Naive B cell (primary cell): Measurements from ENCODE around the gene HOXD9. TPM values are rescaled to one million over a fixed set of nuclear protein-coding genes. Genes with fewer than 3 reads are reported as not detected.

Experiments used
- ATAC-seq, 2 donors: fragments of 150-1000 bp; cut with Tn5 transposase; 2 replicates each; pipeline ENCODE4 v1.10.0; 2021; ENCODE audit warnings: low read depth in 2 of 2, mild to moderate bottlenecking in 2 of 2, moderate library complexity in 2 of 2
- DNase-seq: peaks from one replicate; pipeline ENCODE4 v3.0.0; 2022
- H3K27ac Mint-ChIP-seq, 6 donors: one replicate each; pipeline ENCODE4 v1.8.0; 2020 to 2022; ENCODE audit warnings: mild to moderate bottlenecking in 6 of 6, mixed read lengths in 6 of 6, moderate library complexity in 5 of 6, inconsistent platforms in 2 of 6
- H3K27me3 Mint-ChIP-seq, 3 donors: one replicate each; pipeline ENCODE4 v1.8.0; 2021 to 2022; ENCODE audit warnings: mixed read lengths in 3 of 3, mild to moderate bottlenecking in 1 of 3
- H3K36me3 Mint-ChIP-seq, 2 donors: one replicate each; pipeline ENCODE4 v1.8.0; 2020 to 2022; ENCODE audit warnings: mixed read lengths in 2 of 2, inconsistent platforms in 1 of 2, mild to moderate bottlenecking in 1 of 2
- H3K4me1 Mint-ChIP-seq, 3 donors: one replicate each; pipeline ENCODE4 v1.8.0; 2020 to 2022; ENCODE audit warnings: mixed read lengths in 3 of 3, inconsistent platforms in 1 of 3, mild to moderate bottlenecking in 1 of 3, moderate library complexity in 1 of 3
- H3K4me3 Mint-ChIP-seq, 8 donors: one replicate each; pipeline ENCODE4 v1.8.0; 2020 to 2022; ENCODE audit warnings: mild to moderate bottlenecking in 8 of 8, mixed read lengths in 8 of 8, moderate library complexity in 8 of 8, inconsistent platforms in 2 of 8
- H3K9me3 Mint-ChIP-seq, 7 donors: one replicate each; pipeline ENCODE4 v1.8.0; 2020 to 2022; ENCODE audit warnings: mixed read lengths in 7 of 7, mild to moderate bottlenecking in 5 of 7, inconsistent platforms in 2 of 7, moderate library complexity in 1 of 7
- polyA plus RNA-seq, 6 donors: library from polyadenylated mRNA; unstranded; fragments of 300-500 nt; fragmentation: Illumina TruSeq; gene quantifications; one replicate each; pipeline ENCODE4 v1.2.3, GENCODE V29; 2021; ENCODE audit warnings: low read depth in 6 of 6

The HOXD9 gene
- polyA plus RNA-seq, 6 donors from 2014 or later = not detected

- H3K27me3 Mint-ChIP-seq = peaks cover 63 to 83% (median 78%) of the 10 kb centered on the region in 3 donors
- ATAC-seq (no peak), DNase-seq (no peak)
- peaks cover 0 to 17% of the 10 kb centered on the region in 2 donors for H3K36me3 Mint-ChIP-seq
- peaks cover 19 to 28% (median 24%) of the 10 kb centered on the region in 3 donors for H3K4me1 Mint-ChIP-seq
- peak overlapping the region in 4 of 8 donors; percentile 15 to 54 (median 16) for H3K4me3 Mint-ChIP-seq
- peak overlapping the region in 3 of 6 donors; percentile 28 to 47 (median 36) for H3K27ac Mint-ChIP-seq
- peaks cover 0 to 23% (median 6%) of the 10 kb centered on the region in 7 donors for H3K9me3 Mint-ChIP-seq
Observed at GRCh38 chr2:176103742-176104315, 18.7 kb upstream of the HOXD9 start.

GRCh38 chr2:176104316-176105077, 18.0 kb upstream of the HOXD9 start:
- H3K4me3 Mint-ChIP-seq = peak overlapping the region in 3 of 8 donors; percentile 15 to 56 (median 16)
- peaks cover 66 to 83% (median 79%) of the 10 kb centered on the region in 3 donors for H3K27me3 Mint-ChIP-seq
- peaks cover 3 to 17% of the 10 kb centered on the region in 2 donors for H3K36me3 Mint-ChIP-seq
- DNase-seq = no peak
- peaks cover 21 to 33% (median 28%) of the 10 kb centered on the region in 3 donors for H3K4me1 Mint-ChIP-seq
- peak overlapping the region in 3 of 6 donors; percentile 28 to 83 (median 56) for H3K27ac Mint-ChIP-seq
- no peak for ATAC-seq
- H3K9me3 Mint-ChIP-seq = peaks cover 0 to 30% (median 7%) of the 10 kb centered on the region in 7 donors

- Mint-ChIP-seq H3K9me3 (peaks cover 0 to 32% (median 11%) of the 10 kb centered on the region in 7 donors), H3K27me3 (peaks cover 72 to 84% (median 82%) of the 10 kb centered on the region in 3 donors), H3K36me3 (peaks cover 5 to 17% of the 10 kb centered on the region in 2 donors), H3K27ac (peak overlapping the region in 1 of 6 donors; percentile 83), H3K4me1 (peaks cover 21 to 33% (median 28%) of the 10 kb centered on the region in 3 donors), H3K4me3 (peak overlapping the region in 4 of 8 donors; percentile 15 to 80 (median 42))
- DNase-seq (no peak), ATAC-seq (no peak)
Observed at GRCh38 chr2:176105078-176105729, 17.3 kb upstream of the HOXD9 start.

GRCh38 chr2:176105730-176106580, 16.6 kb upstream of the HOXD9 start:
- H3K27ac Mint-ChIP-seq = peak overlapping the region in 5 of 6 donors; percentile 53 to 95 (median 83)
- H3K27me3 Mint-ChIP-seq = peaks cover 76 to 84% (median 76%) of the 10 kb centered on the region in 3 donors
- peaks cover 5 to 17% of the 10 kb centered on the region in 2 donors for H3K36me3 Mint-ChIP-seq
- DNase-seq = no peak
- peaks cover 21 to 33% (median 27%) of the 10 kb centered on the region in 3 donors for H3K4me1 Mint-ChIP-seq
- peak overlapping the region; percentile 62 to 91 (median 80) for H3K4me3 Mint-ChIP-seq
- ATAC-seq = no peak
- H3K9me3 Mint-ChIP-seq = peaks cover 0 to 38% (median 11%) of the 10 kb centered on the region in 7 donors

- Mint-ChIP-seq H3K27ac (peak within 1 kb of the TSS in 5 of 6 donors; percentile 53 to 95 (median 87)), H3K36me3 (peaks cover 5 to 15% of the 10 kb centered on the region in 2 donors), H3K4me3 (peak within 1 kb of the TSS; percentile 62 to 91 (median 80)), H3K9me3 (peaks cover 0 to 42% (median 11%) of the 10 kb centered on the region in 7 donors), H3K27me3 (peaks cover 76 to 84% (median 80%) of the 10 kb centered on the region in 3 donors), H3K4me1 (peaks cover 21 to 33% (median 31%) of the 10 kb centered on the region in 3 donors)
- DNase-seq (no peak), ATAC-seq (peak; percentile 25 to 32)
Observed at GRCh38 chr2:176106581-176107539, 15.7 kb upstream of the HOXD9 start, which contains the start of gene HOXD11. HOXD11 (plus strand) TSS chr2:176107280; CDS start chr2:176107356, 76 bp downstream.

GRCh38 chr2:176107731-176108181, 14.8 kb upstream of the HOXD9 start:
- DNase-seq (no peak), ATAC-seq (no peak)
- peaks cover 5 to 10% of the 10 kb centered on the region in 2 donors for H3K36me3 Mint-ChIP-seq
- peaks cover 0 to 41% (median 12%) of the 10 kb centered on the region in 7 donors for H3K9me3 Mint-ChIP-seq
- peaks cover 21 to 33% (median 31%) of the 10 kb centered on the region in 3 donors for H3K4me1 Mint-ChIP-seq
- H3K27me3 Mint-ChIP-seq = peaks cover 73 to 84% (median 76%) of the 10 kb centered on the region in 3 donors
- H3K27ac Mint-ChIP-seq = no peak overlapping the region
- H3K4me3 Mint-ChIP-seq = peak overlapping the region in 1 of 8 donors; percentile 54

GRCh38 chr2:176109192-176109901, 13.2 kb upstream of the HOXD9 start:
- no peak for ATAC-seq
- Mint-ChIP-seq H3K27me3 (peaks cover 71 to 80% (median 73%) of the 10 kb centered on the region in 3 donors), H3K36me3 (peaks cover 5 to 10% of the 10 kb centered on the region in 2 donors), H3K4me1 (peaks cover 21 to 32% (median 28%) of the 10 kb centered on the region in 3 donors), H3K4me3 (peak overlapping the region in 5 of 8 donors; percentile 22 to 79 (median 58)), H3K27ac (peak overlapping the region in 4 of 6 donors; percentile 66 to 93 (median 86)), H3K9me3 (peaks cover 0 to 38% (median 9%) of the 10 kb centered on the region in 7 donors)
- DNase-seq = no peak

- peak overlapping the region in 2 of 8 donors; percentile 58 to 75 for H3K4me3 Mint-ChIP-seq
- H3K4me1 Mint-ChIP-seq = peaks cover 19 to 26% (median 26%) of the 10 kb centered on the region in 3 donors
- peaks cover 5 to 10% of the 10 kb centered on the region in 2 donors for H3K36me3 Mint-ChIP-seq
- H3K27me3 Mint-ChIP-seq = peaks cover 70 to 77% (median 72%) of the 10 kb centered on the region in 3 donors
- peak overlapping the region in 3 of 6 donors; percentile 16 to 92 (median 19) for H3K27ac Mint-ChIP-seq
- no peak for ATAC-seq
- H3K9me3 Mint-ChIP-seq = peaks cover 0 to 38% (median 8%) of the 10 kb centered on the region in 7 donors
- no peak for DNase-seq
Observed at GRCh38 chr2:176109946-176110345, 12.6 kb upstream of the HOXD9 start.

- Mint-ChIP-seq H3K27me3 (peaks cover 65 to 73% (median 72%) of the 10 kb centered on the region in 3 donors), H3K4me1 (peaks cover 13 to 20% (median 19%) of the 10 kb centered on the region in 3 donors), H3K27ac (peak overlapping the region in 4 of 6 donors; percentile 39 to 92 (median 66)), H3K9me3 (peaks cover 0 to 40% (median 8%) of the 10 kb centered on the region in 7 donors), H3K36me3 (peaks cover 5 to 10% of the 10 kb centered on the region in 2 donors), H3K4me3 (peak overlapping the region in 3 of 8 donors; percentile 9 to 75 (median 58))
- DNase-seq (no peak), ATAC-seq (no peak)
Observed at GRCh38 chr2:176110415-176111308, 11.9 kb upstream of the HOXD9 start.

GRCh38 chr2:176111309-176111663, 11.2 kb upstream of the HOXD9 start:
- DNase-seq = no peak
- Mint-ChIP-seq H3K27ac (peak overlapping the region in 4 of 6 donors; percentile 39 to 83 (median 65)), H3K4me1 (peaks cover 7 to 14% (median 14%) of the 10 kb centered on the region in 3 donors), H3K36me3 (peaks cover 4 to 5% of the 10 kb centered on the region in 2 donors), H3K4me3 (peak overlapping the region in 3 of 8 donors; percentile 9 to 75 (median 44)), H3K27me3 (peaks cover 64 to 73% (median 72%) of the 10 kb centered on the region in 3 donors), H3K9me3 (peaks cover 0 to 39% (median 8%) of the 10 kb centered on the region in 7 donors)
- ATAC-seq = no peak
